ENCODE data around the gene PCDHGC3.

PCDHGC3 gene

GRCh38 chr5:141476132-141476911, 556 bp downstream of the PCDHGC3 start:
- peak overlapping the region; percentile 78 to 85 for H3K4me3 Mint-ChIP-seq
- H3K36me3 Mint-ChIP-seq (ENCODE audit: insufficient read depth): peaks cover 2% of the 10 kb centered on the region
- peaks cover 78 to 82% of the 10 kb centered on the region in 2 donors for H3K27me3 Mint-ChIP-seq
- H3K27ac Mint-ChIP-seq: no peak overlapping the region
- no peak for ATAC-seq (replicated peaks)
- peaks cover 18 to 24% of the 10 kb centered on the region in 2 donors for H3K4me1 Mint-ChIP-seq (ENCODE audit: low read depth in 2 of 2)
- no peak for DNase-seq
- H3K9me3 Mint-ChIP-seq: no peaks in the 10 kb centered on the region

GRCh38 chr5:141477044-141477575, 1.3 kb downstream of the PCDHGC3 start:
- Mint-ChIP-seq H3K4me1 (ENCODE audit: low read depth in 2 of 2) (peaks cover 18 to 24% of the 10 kb centered on the region in 2 donors), H3K27me3 (peaks cover 78 to 89% of the 10 kb centered on the region in 2 donors), H3K27ac (no peak overlapping the region)

GRCh38 chr5:141477815-141478214, 2.0 kb downstream of the PCDHGC3 start:
- no peaks in the 10 kb centered on the region for H3K9me3 Mint-ChIP-seq
- peaks cover 2% of the 10 kb centered on the region for H3K36me3 Mint-ChIP-seq (ENCODE audit: insufficient read depth)
- H3K27ac Mint-ChIP-seq: no peak overlapping the region
- ATAC-seq (replicated peaks) (no peak), DNase-seq (no peak)
- peaks cover 18 to 24% of the 10 kb centered on the region in 2 donors for H3K4me1 Mint-ChIP-seq (ENCODE audit: low read depth in 2 of 2)
- peak overlapping the region in 1 of 2 donors; percentile 85 for H3K4me3 Mint-ChIP-seq
- peaks cover 85 to 96% of the 10 kb centered on the region in 2 donors for H3K27me3 Mint-ChIP-seq

More at GRCh38 chr5:141477044-141477575, 1.3 kb downstream of the PCDHGC3 start:
- DNase-seq (no peak), ATAC-seq (replicated peaks) (no peak)
- H3K36me3 Mint-ChIP-seq (ENCODE audit: insufficient read depth): peaks cover 2% of the 10 kb centered on the region
- peak overlapping the region; percentile 41 to 85 for H3K4me3 Mint-ChIP-seq
- H3K9me3 Mint-ChIP-seq: no peaks in the 10 kb centered on the region

- Mint-ChIP-seq H3K9me3 (no peaks in the 10 kb centered on the region), H3K27ac (no peak overlapping the region), H3K4me3 (peak overlapping the region in 1 of 2 donors; percentile 12), H3K36me3 (ENCODE audit: insufficient read depth) (peaks cover 2% of the 10 kb centered on the region), H3K4me1 (ENCODE audit: low read depth in 2 of 2) (peaks cover 18 to 24% of the 10 kb centered on the region in 2 donors), H3K27me3 (peaks cover 89 to 99% of the 10 kb centered on the region in 2 donors)
- DNase-seq (no peak), ATAC-seq (replicated peaks) (no peak)
These were observed 2.7 kb downstream of the PCDHGC3 start for GRCh38 chr5:141478321-141478945.

- Mint-ChIP-seq H3K4me3 (no peak overlapping the region), H3K36me3 (ENCODE audit: insufficient read depth) (peaks cover 2% of the 10 kb centered on the region), H3K9me3 (no peaks in the 10 kb centered on the region), H3K27ac (no peak overlapping the region), H3K4me1 (ENCODE audit: low read depth in 2 of 2) (peaks cover 24 to 26% of the 10 kb centered on the region in 2 donors), H3K27me3 (peaks cover 90 to 99% of the 10 kb centered on the region in 2 donors)
- ATAC-seq (replicated peaks): no peak
- no peak for DNase-seq
These were observed 4.0 kb downstream of the PCDHGC3 start for GRCh38 chr5:141479776-141480175.

GRCh38 chr5:141483902-141484301, 8.1 kb downstream of the PCDHGC3 start:
- H3K27ac Mint-ChIP-seq: no peak overlapping the region
- no peaks in the 10 kb centered on the region for H3K9me3 Mint-ChIP-seq
- peaks cover 7 to 8% of the 10 kb centered on the region in 2 donors for H3K4me1 Mint-ChIP-seq (ENCODE audit: low read depth in 2 of 2)
- no peaks in the 10 kb centered on the region for H3K36me3 Mint-ChIP-seq (ENCODE audit: insufficient read depth)
- ATAC-seq (replicated peaks) (no peak), DNase-seq (no peak)
- no peak overlapping the region for H3K4me3 Mint-ChIP-seq
- peaks cover 81 to 98% of the 10 kb centered on the region in 2 donors for H3K27me3 Mint-ChIP-seq

- H3K9me3 Mint-ChIP-seq: no peaks in the 10 kb centered on the region
- no peak overlapping the region for H3K27ac Mint-ChIP-seq
- ATAC-seq (replicated peaks) (no peak), DNase-seq (no peak)
- peaks cover 8% of the 10 kb centered on the region in 2 donors for H3K4me1 Mint-ChIP-seq (ENCODE audit: low read depth in 2 of 2)
- peak overlapping the region; percentile 34 to 64 for H3K4me3 Mint-ChIP-seq
- H3K27me3 Mint-ChIP-seq: peaks cover 82 to 98% of the 10 kb centered on the region in 2 donors
- H3K36me3 Mint-ChIP-seq (ENCODE audit: insufficient read depth): no peaks in the 10 kb centered on the region
These were observed 8.5 kb downstream of the PCDHGC3 start for GRCh38 chr5:141484310-141484640.

- Mint-ChIP-seq H3K27me3 (peaks cover 82 to 98% of the 10 kb centered on the region in 2 donors), H3K4me1 (ENCODE audit: low read depth in 2 of 2) (peaks cover 8% of the 10 kb centered on the region in 2 donors), H3K27ac (no peak within 1 kb of the TSS), H3K9me3 (no peaks in the 10 kb centered on the region), H3K4me3 (peak within 1 kb of the TSS; percentile 34 to 64), H3K36me3 (ENCODE audit: insufficient read depth) (no peaks in the 10 kb centered on the region)
- DNase-seq (no peak), ATAC-seq (replicated peaks) (no peak)
These were observed 9.0 kb downstream of the PCDHGC3 start, which contains the start of gene PCDHGC4 for GRCh38 chr5:141484641-141485311. PCDHGC4 (plus strand) TSS chr5:141485030; CDS start chr5:141485174, 144 bp downstream.

- H3K36me3 Mint-ChIP-seq (ENCODE audit: insufficient read depth): no peaks in the 10 kb centered on the region
- H3K27ac Mint-ChIP-seq: no peak overlapping the region
- H3K9me3 Mint-ChIP-seq: no peaks in the 10 kb centered on the region
- DNase-seq (no peak), ATAC-seq (replicated peaks) (no peak)
- H3K4me3 Mint-ChIP-seq: peak overlapping the region in 1 of 2 donors; percentile 64
- H3K4me1 Mint-ChIP-seq (ENCODE audit: low read depth in 2 of 2): peaks cover 8% of the 10 kb centered on the region in 2 donors
- peaks cover 83 to 98% of the 10 kb centered on the region in 2 donors for H3K27me3 Mint-ChIP-seq
These were observed 9.7 kb downstream of the PCDHGC3 start for GRCh38 chr5:141485321-141486055.

- no peak for ATAC-seq (replicated peaks)
- no peak overlapping the region for H3K4me3 Mint-ChIP-seq
These were observed 10.3 kb downstream of the PCDHGC3 start for GRCh38 chr5:141486091-141486490.

GRCh38 chr5:141487131-141487530, 11.4 kb downstream of the PCDHGC3 start:
- Mint-ChIP-seq H3K36me3 (ENCODE audit: insufficient read depth) (no peaks in the 10 kb centered on the region), H3K9me3 (no peaks in the 10 kb centered on the region), H3K27ac (no peak overlapping the region), H3K4me3 (no peak overlapping the region), H3K4me1 (ENCODE audit: low read depth in 2 of 2) (peaks cover 8 to 11% of the 10 kb centered on the region in 2 donors), H3K27me3 (peaks cover 82 to 96% of the 10 kb centered on the region in 2 donors)
- ATAC-seq (replicated peaks) (no peak), DNase-seq (no peak)

More at GRCh38 chr5:141486091-141486490, 10.3 kb downstream of the PCDHGC3 start:
- H3K27me3 Mint-ChIP-seq: peaks cover 83 to 98% of the 10 kb centered on the region in 2 donors
- H3K4me1 Mint-ChIP-seq (ENCODE audit: low read depth in 2 of 2): peaks cover 8% of the 10 kb centered on the region in 2 donors
- no peak overlapping the region for H3K27ac Mint-ChIP-seq
- no peak for DNase-seq
- no peaks in the 10 kb centered on the region for H3K9me3 Mint-ChIP-seq
- no peaks in the 10 kb centered on the region for H3K36me3 Mint-ChIP-seq (ENCODE audit: insufficient read depth)

- Mint-ChIP-seq H3K36me3 (ENCODE audit: insufficient read depth) (no peaks in the 10 kb centered on the region), H3K27me3 (peaks cover 72 to 96% of the 10 kb centered on the region in 2 donors), H3K27ac (no peak within 1 kb of the TSS), H3K4me3 (no peak within 1 kb of the TSS), H3K9me3 (no peaks in the 10 kb centered on the region), H3K4me1 (ENCODE audit: low read depth in 2 of 2) (peaks cover 8 to 12% of the 10 kb centered on the region in 2 donors)
- ATAC-seq (replicated peaks) (no peak), DNase-seq (no peak)
These were observed 13.1 kb downstream of the PCDHGC3 start, which contains the start of gene PCDHGC5 for GRCh38 chr5:141488591-141489561. PCDHGC5 (plus strand) TSS chr5:141489081; CDS start chr5:141489241, 160 bp downstream.
